ENCODE results near the gene CAMKMT. TPM values are rescaled to one million over a fixed set of nuclear protein-coding genes. Genes with fewer than 3 reads are reported as not detected.

The CAMKMT gene
- total RNA-seq, 4 donors from 2014 or later: 4.5 to 57.9 (median 15.4) TPM

DNA sequence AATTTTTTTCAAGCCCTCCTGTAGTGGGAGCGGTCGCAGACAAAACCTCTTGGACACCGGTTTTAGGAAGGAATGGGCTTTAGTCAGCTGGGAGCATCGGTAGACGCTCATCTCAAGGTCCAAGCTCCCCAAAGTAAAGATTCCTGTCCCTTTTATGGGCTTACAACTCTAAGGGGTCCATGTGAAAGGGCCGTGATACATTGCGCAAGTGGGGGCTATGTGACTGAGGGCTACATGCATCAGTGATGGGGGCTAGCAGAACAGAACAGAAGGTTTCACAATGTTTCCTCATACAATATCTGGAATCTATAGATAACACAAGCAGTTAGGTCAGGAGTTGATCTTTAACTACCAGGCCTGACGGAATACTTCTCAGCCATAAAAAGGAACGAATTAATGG, 62.5 kb downstream of the CAMKMT start:
- no peaks in the 10 kb centered on the region for H3K27me3 ChIP-seq
- in situ Hi-C loops (cut with MboI; ENCODE audit: low pct_ligation_motif_present in 1 of 4, low pct_unique_long_range_greater_than_20kb in 1 of 4, low sequenced_read_pairs in 3 of 4) (no loop called here), intact Hi-C loops (cut with DNase I; ENCODE audit: low total_unique reads) (no loop called here)
- H3K27ac ChIP-seq: no peak overlapping the region
- no peak for DNase-seq
- H3K36me3 ChIP-seq: no peaks in the 10 kb centered on the region
- 90 to 91% methylated on average over 4 to 9 of the region's 9 CpGs for WGBS, 2 donors (ENCODE audit: low coverage in 1 of 2)
- TF ChIP-seq POLR2A (IDR thresholded peaks at IDR 0.05): no peak
- no peak for TF ChIP-seq POLR2AphosphoS5 (IDR thresholded peaks at IDR 0.05)
- no peak for TF ChIP-seq EP300 (IDR thresholded peaks at IDR 0.05; ENCODE audit: low read depth)
- TF ChIP-seq, protein P1, sequence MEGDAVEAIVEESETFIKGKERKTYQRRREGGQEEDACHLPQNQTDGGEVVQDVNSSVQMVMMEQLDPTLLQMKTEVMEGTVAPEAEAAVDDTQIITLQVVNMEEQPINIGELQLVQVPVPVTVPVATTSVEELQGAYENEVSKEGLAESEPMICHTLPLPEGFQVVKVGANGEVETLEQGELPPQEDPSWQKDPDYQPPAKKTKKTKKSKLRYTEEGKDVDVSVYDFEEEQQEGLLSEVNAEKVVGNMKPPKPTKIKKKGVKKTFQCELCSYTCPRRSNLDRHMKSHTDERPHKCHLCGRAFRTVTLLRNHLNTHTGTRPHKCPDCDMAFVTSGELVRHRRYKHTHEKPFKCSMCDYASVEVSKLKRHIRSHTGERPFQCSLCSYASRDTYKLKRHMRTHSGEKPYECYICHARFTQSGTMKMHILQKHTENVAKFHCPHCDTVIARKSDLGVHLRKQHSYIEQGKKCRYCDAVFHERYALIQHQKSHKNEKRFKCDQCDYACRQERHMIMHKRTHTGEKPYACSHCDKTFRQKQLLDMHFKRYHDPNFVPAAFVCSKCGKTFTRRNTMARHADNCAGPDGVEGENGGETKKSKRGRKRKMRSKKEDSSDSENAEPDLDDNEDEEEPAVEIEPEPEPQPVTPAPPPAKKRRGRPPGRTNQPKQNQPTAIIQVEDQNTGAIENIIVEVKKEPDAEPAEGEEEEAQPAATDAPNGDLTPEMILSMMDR (IDR thresholded peaks at IDR 0.05): no peak
- no peaks in the 10 kb centered on the region for H3K4me1 ChIP-seq
- peaks cover 0 to 6% of the 10 kb centered on the region in 2 donors for H3K9me3 ChIP-seq
- H3K4me3 ChIP-seq: no peak overlapping the region

DNA sequence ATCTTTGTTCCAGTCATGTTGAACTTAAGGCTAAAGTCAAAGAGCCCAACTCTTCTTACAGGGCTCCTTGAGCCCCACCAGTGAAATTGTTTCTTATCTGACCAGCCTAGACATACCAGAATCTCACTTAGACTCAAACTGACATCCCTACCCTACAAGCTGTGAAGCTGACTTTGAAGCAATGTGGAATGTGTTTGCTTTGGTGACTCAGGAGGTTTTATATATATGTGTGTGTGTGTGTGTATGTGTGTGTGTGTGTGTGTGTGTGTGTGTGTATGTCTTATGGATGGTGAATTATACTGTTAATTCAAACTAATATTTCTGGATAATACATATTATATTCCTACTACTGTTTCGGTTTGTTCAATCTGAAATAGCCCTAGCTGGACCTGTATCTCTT, 67.3 kb downstream of the CAMKMT start:
- Histone ChIP-seq H3K27ac (no peak overlapping the region), H3K27me3 (no peaks in the 10 kb centered on the region), H3K4me1 (peaks cover 0 to 8% (median 4%) of the 10 kb centered on the region in 4 donors), H3K4me3 (no peak overlapping the region), H3K36me3 (no peaks in the 10 kb centered on the region), H3K9me3 (peaks cover 0 to 6% of the 10 kb centered on the region in 2 donors)
- 97 to 100% methylated on average over 1 of the region's 1 CpG for WGBS, 2 donors (ENCODE audit: low coverage in 1 of 2)
- intact Hi-C loops (cut with DNase I; ENCODE audit: low total_unique reads) (no loop called here), in situ Hi-C loops (cut with MboI; ENCODE audit: low pct_ligation_motif_present in 1 of 4, low pct_unique_long_range_greater_than_20kb in 1 of 4, low sequenced_read_pairs in 3 of 4) (no loop called here)
- DNase-seq: no peak
- TF ChIP-seq POLR2AphosphoS5 (IDR thresholded peaks at IDR 0.05) (no peak), EP300 (IDR thresholded peaks at IDR 0.05; ENCODE audit: low read depth) (no peak), POLR2A (IDR thresholded peaks at IDR 0.05) (no peak)
- TF ChIP-seq, protein P1 (IDR thresholded peaks at IDR 0.05): no peak

DNA sequence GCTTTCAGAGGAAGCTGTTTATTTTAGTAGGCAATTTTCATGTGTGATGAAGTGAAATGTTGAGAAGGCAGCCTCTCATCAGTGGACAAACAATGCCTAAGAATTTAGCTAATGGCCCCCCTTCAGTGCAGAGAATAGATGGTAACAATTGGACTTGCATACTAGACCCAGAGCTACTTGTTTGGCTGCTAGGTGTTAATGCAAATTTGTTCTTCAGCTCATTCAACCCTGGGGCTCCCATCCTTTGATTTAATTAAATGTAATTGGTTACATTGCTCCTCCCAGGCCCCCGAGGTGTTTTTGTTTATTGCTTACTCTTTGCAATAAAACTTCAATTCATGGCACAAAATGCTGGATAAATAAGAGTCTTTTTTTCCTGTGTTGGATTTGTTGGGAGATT, 68.6 kb downstream of the CAMKMT start:
- intact Hi-C loops (cut with DNase I; ENCODE audit: low total_unique reads): no loop called here
- no peak overlapping the region for H3K4me3 ChIP-seq
- in situ Hi-C loops (cut with MboI; ENCODE audit: low pct_ligation_motif_present in 1 of 4, low pct_unique_long_range_greater_than_20kb in 1 of 4, low sequenced_read_pairs in 3 of 4): no loop called here
- no peak for TF ChIP-seq EP300 (IDR thresholded peaks at IDR 0.05; ENCODE audit: low read depth)
- TF ChIP-seq POLR2AphosphoS5 (IDR thresholded peaks at IDR 0.05): no peak
- TF ChIP-seq, protein P1 (IDR thresholded peaks at IDR 0.05): no peak
- TF ChIP-seq POLR2A (IDR thresholded peaks at IDR 0.05): no peak
- peaks cover 0 to 6% of the 10 kb centered on the region in 2 donors for H3K9me3 ChIP-seq
- DNase-seq: no peak
- no peak overlapping the region for H3K27ac ChIP-seq
- H3K4me1 ChIP-seq: peaks cover 0 to 8% (median 4%) of the 10 kb centered on the region in 4 donors
- H3K27me3 ChIP-seq: no peaks in the 10 kb centered on the region
- no peaks in the 10 kb centered on the region for H3K36me3 ChIP-seq
- WGBS, 2 donors (ENCODE audit: low coverage in 1 of 2): 62% methylated on average over 1 of the region's 1 CpG; no CpG with 5 or more reads in 1 of the 2 donors

DNA sequence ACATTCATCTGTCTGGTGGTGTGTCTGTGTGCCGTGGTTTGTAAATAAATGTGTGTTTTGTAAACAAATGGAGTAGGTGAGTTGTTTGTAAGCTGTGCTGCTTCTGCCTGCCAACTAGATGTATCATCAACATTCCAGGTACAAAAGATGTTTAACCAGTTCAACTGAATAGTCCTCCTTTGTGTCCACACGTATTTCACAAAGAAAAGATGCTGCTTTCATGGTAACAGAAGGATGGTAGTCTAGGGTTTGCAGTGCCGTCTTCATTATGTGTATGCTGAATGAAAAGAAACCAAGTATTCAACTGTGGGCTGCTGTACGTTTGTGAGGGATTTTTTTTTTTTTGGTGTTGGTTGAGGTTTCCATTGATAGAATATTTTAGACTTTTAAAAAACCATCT, 72.1 kb downstream of the CAMKMT start:
- Histone ChIP-seq H3K4me1 (peaks cover 0 to 8% (median 4%) of the 10 kb centered on the region in 4 donors), H3K27me3 (no peaks in the 10 kb centered on the region), H3K36me3 (no peaks in the 10 kb centered on the region), H3K27ac (no peak overlapping the region), H3K4me3 (no peak overlapping the region), H3K9me3 (no peaks in the 10 kb centered on the region)
- 66 to 72% methylated on average over 4 of the region's 4 CpGs for WGBS, 2 donors (ENCODE audit: low coverage in 1 of 2)
- DNase-seq: no peak
- in situ Hi-C loops (cut with MboI; ENCODE audit: low pct_ligation_motif_present in 1 of 4, low pct_unique_long_range_greater_than_20kb in 1 of 4, low sequenced_read_pairs in 3 of 4) (no loop called here), intact Hi-C loops (cut with DNase I; ENCODE audit: low total_unique reads) (no loop called here)
- TF ChIP-seq, protein P1 (IDR thresholded peaks at IDR 0.05): no peak
- no peak for TF ChIP-seq EP300 (IDR thresholded peaks at IDR 0.05; ENCODE audit: low read depth)
- no peak for TF ChIP-seq POLR2A (IDR thresholded peaks at IDR 0.05)
- TF ChIP-seq POLR2AphosphoS5 (IDR thresholded peaks at IDR 0.05): no peak

Data from transverse colon (tissue), 4 donors.